GM18507 (cell line): Measurements from ENCODE around the gene SDK1.
"Not testable (repeated sequence)": the region's sequence is repeated elsewhere in the genome, so short reads cannot be mapped to it uniquely, and the experiment has no call there.

Experiments used
- DNase-seq: peaks from one replicate; pipeline ENCODE4 v3.0.0; 2011; ENCODE audit warnings: low read depth; ENCODE audit not compliant: insufficient read length; ENCODE audit errors: extremely low spot score
- FAIRE-seq: peaks from 2 replicates; lab custom pipeline; 2011; peaks lifted over from hg19 to GRCh38; lab: Jason Lieb, UNC

SDK1 gene

GRCh38 chr7:3733541-3734140, 432.6 kb downstream of the SDK1 start:
- DNase-seq (no peak), FAIRE-seq (no peak)

- DNase-seq (no peak), FAIRE-seq (no peak)
Measured at GRCh38 chr7:3738964-3739363, 437.9 kb downstream of the SDK1 start.

- no peak for FAIRE-seq
- no peak for DNase-seq
Measured at GRCh38 chr7:3739983-3740382, 438.9 kb downstream of the SDK1 start.

- DNase-seq: no peak
- no peak for FAIRE-seq
Measured at GRCh38 chr7:3747467-3747866, 446.4 kb downstream of the SDK1 start.

- DNase-seq: no peak
- no peak for FAIRE-seq
Measured at GRCh38 chr7:3748389-3748788, 447.3 kb downstream of the SDK1 start.

- no peak for FAIRE-seq
- DNase-seq: no peak
Measured at GRCh38 chr7:3753868-3754267, 452.8 kb downstream of the SDK1 start.

GRCh38 chr7:3754493-3755341, 453.7 kb downstream of the SDK1 start:
- no peak for FAIRE-seq

GRCh38 chr7:3755778-3756453, 454.9 kb downstream of the SDK1 start:
- DNase-seq: not testable (repeated sequence)

More at GRCh38 chr7:3754493-3755341, 453.7 kb downstream of the SDK1 start:
- DNase-seq: no peak

GRCh38 chr7:3757059-3757458, 456.0 kb downstream of the SDK1 start:
- FAIRE-seq (no peak), DNase-seq (no peak)

More at GRCh38 chr7:3755778-3756453, 454.9 kb downstream of the SDK1 start:
- not testable (repeated sequence) for FAIRE-seq

GRCh38 chr7:3760651-3761050, 459.6 kb downstream of the SDK1 start:
- DNase-seq (no peak), FAIRE-seq (no peak)

- no peak for DNase-seq
- no peak for FAIRE-seq
Measured at GRCh38 chr7:3762146-3762831, 461.2 kb downstream of the SDK1 start.

GRCh38 chr7:3767917-3768777, 467.1 kb downstream of the SDK1 start:
- DNase-seq: no peak
- FAIRE-seq: no peak

- DNase-seq (no peak), FAIRE-seq (no peak)
Measured at GRCh38 chr7:3771906-3772305, 470.9 kb downstream of the SDK1 start.

- FAIRE-seq: no peak
- no peak for DNase-seq
Measured at GRCh38 chr7:3778345-3778744, 477.3 kb downstream of the SDK1 start.

- DNase-seq: no peak
- no peak for FAIRE-seq
Measured at GRCh38 chr7:3780016-3780415, 479.0 kb downstream of the SDK1 start.

- FAIRE-seq (no peak), DNase-seq (no peak)
Measured at GRCh38 chr7:3780525-3780924, 479.5 kb downstream of the SDK1 start.

GRCh38 chr7:3781607-3782006, 480.6 kb downstream of the SDK1 start:
- FAIRE-seq (no peak), DNase-seq (no peak)

- DNase-seq (no peak), FAIRE-seq (no peak)
Measured at GRCh38 chr7:3787717-3788264, 486.7 kb downstream of the SDK1 start.

GRCh38 chr7:3790803-3791202, 489.8 kb downstream of the SDK1 start:
- DNase-seq: no peak
- no peak for FAIRE-seq
